DOHH2 (cell line): ENCODE results near the gene COG4.

ENCODE experiments used
- CTCF ChIP-seq: fragments of 200-600 bp; sonication (generic); IDR thresholded peaks from one replicate; pipeline ENCODE4 v1.5.1; 2014; ENCODE audit warnings: antibody characterized with exemption, mild to moderate bottlenecking, low read depth, low read length; ENCODE audit not compliant: poor library complexity, severe bottlenecking
- EZH2phosphoT487 ChIP-seq: fragments of 200-600 bp; sonication (generic); IDR thresholded peaks from 2 replicates; pipeline ENCODE4 v1.6.1; 2017; ENCODE audit warnings: borderline replicate concordance, mild to moderate bottlenecking, antibody characterized with exemption, low read length, moderate library complexity, mixed read lengths

DNA sequence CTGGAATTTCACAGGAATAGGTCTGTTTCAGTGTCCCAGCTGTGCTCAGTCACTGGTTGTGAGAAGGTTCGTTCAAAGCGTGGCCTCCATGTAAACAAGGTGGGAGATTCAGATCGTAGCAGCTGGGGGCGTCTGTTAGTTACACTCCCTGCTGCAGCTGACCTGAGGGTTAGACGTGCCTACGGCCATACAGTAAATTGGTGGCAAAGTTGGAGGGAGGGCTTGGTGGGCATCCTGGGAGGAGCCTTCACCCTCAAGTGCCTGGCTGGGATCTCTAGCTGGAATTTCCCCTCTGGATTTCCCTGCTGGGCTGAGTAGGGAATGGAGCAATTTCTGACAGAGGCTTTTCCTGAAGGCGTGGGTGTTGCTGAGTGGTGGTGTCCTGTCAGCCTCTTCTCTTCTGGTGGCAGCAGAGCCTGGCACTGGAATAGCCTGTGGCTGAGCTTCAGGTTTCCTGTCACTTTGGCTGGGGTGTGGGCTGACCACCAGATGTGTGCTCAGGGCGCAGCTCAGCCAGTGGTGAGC, 62.6 kb downstream of the COG4 start:
- TF ChIP-seq CTCF (no peak), EZH2phosphoT487 (no peak)
